ENCODE results near the gene SLC12A5. TPM values are rescaled to one million over a fixed set of nuclear protein-coding genes. Genes with fewer than 3 reads are reported as not detected.

Gene SLC12A5
- total RNA-seq, 1 donor from 2014 or later = 0.77 TPM

DNA sequence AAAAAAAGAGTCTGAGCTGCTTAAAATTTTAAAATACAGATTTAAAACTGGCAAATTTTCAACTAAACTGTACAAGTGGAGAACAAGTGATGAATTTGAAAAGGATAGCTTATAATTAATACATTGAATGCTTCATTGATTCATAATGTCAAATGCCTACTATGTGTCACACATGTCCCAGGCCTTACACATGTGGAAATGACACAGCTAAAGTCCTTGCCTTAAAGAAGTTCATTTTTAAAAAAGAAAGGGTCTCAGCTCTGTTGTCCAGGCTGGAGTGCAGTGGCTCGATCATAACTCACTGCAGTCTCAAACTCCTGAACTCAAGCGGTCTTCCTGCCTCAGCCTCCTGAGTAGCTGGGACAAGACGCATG is 55.8 kb downstream of the SLC12A5 start:
- no peak overlapping the region for H3K27ac ChIP-seq
- Mint-ChIP-seq H3K9me3 (no peaks in the 10 kb centered on the region), H3K27ac (no peak overlapping the region), H3K36me3 (no peaks in the 10 kb centered on the region), H3K27me3 (ENCODE audit: insufficient read depth, low read depth) (peaks cover 3% of the 10 kb centered on the region), H3K4me3 (no peak overlapping the region), H3K4me1 (peaks cover 36% of the 10 kb centered on the region)
- H3K9ac ChIP-seq = no peak overlapping the region
- peaks cover 26% of the 10 kb centered on the region for H3K4me1 ChIP-seq
- H3K9me3 ChIP-seq (ENCODE audit: low read depth) = no peaks in the 10 kb centered on the region
- no peak overlapping the region for H2AFZ ChIP-seq (replicated peaks)
- TF ChIP-seq, protein P1, sequence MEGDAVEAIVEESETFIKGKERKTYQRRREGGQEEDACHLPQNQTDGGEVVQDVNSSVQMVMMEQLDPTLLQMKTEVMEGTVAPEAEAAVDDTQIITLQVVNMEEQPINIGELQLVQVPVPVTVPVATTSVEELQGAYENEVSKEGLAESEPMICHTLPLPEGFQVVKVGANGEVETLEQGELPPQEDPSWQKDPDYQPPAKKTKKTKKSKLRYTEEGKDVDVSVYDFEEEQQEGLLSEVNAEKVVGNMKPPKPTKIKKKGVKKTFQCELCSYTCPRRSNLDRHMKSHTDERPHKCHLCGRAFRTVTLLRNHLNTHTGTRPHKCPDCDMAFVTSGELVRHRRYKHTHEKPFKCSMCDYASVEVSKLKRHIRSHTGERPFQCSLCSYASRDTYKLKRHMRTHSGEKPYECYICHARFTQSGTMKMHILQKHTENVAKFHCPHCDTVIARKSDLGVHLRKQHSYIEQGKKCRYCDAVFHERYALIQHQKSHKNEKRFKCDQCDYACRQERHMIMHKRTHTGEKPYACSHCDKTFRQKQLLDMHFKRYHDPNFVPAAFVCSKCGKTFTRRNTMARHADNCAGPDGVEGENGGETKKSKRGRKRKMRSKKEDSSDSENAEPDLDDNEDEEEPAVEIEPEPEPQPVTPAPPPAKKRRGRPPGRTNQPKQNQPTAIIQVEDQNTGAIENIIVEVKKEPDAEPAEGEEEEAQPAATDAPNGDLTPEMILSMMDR (IDR thresholded peaks at IDR 0.05) = no peak
- TF ChIP-seq EZH2phosphoT487 (IDR thresholded peaks at IDR 0.05) = no peak
- TF ChIP-seq EZH2 (IDR thresholded peaks at IDR 0.05) = no peak
- H3K27me3 ChIP-seq = no peaks in the 10 kb centered on the region
- no peak for DNase-seq (ENCODE audit: low spot score)
- no peak overlapping the region for H3K4me3 ChIP-seq
- H3K36me3 ChIP-seq = no peaks in the 10 kb centered on the region
- peaks cover 96% of the 10 kb centered on the region for H3K79me2 ChIP-seq (ENCODE audit: low read depth)
- no peaks in the 10 kb centered on the region for H3F3A ChIP-seq (ENCODE audit: low read depth)
- no peak overlapping the region for H3K4me2 ChIP-seq
- H4K20me1 ChIP-seq (ENCODE audit: low read depth) = peaks cover 95% of the 10 kb centered on the region

DNA sequence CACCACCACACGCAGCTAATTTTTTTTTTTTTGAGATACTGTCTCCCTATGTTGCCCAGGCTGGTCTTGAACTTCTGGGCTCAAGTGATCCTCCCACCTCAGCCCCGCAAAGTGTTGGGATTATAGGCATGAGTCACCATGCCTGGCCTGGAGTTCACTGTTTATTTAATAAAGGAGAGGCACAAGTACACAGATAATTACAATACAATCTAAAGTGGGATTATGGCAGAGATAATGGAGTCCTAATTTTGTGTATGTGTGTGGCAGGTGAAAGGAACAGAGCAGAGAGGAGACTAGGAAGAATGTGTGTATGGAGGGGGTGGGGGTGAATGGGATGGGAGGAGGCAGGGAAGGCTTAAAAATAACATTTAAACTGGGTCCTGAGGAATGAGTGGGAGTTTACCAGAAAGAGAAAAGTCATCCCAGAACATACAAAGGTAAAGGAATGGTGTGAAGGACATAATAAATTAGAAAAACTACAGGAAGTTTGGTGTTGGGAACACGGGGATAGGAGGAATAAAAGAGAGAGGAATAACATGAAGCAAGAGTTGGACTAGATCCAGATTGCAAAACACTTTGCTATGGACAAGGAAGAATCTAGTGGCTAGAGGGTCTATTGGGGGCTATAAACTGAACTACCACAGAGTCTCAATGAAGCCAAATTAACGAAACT is 56.3 kb downstream of the SLC12A5 start:
- Histone ChIP-seq H3K27ac (no peak overlapping the region), H3K4me2 (no peak overlapping the region), H3F3A (ENCODE audit: low read depth) (no peaks in the 10 kb centered on the region), H3K4me3 (no peak overlapping the region), H3K36me3 (no peaks in the 10 kb centered on the region), H2AFZ (replicated peaks) (no peak overlapping the region), H4K20me1 (ENCODE audit: low read depth) (peaks cover 90% of the 10 kb centered on the region), H3K9me3 (ENCODE audit: low read depth) (no peaks in the 10 kb centered on the region), H3K9ac (no peak overlapping the region), H3K79me2 (ENCODE audit: low read depth) (peaks cover 91% of the 10 kb centered on the region), H3K4me1 (peaks cover 29% of the 10 kb centered on the region), H3K27me3 (no peaks in the 10 kb centered on the region)
- H3K4me1 Mint-ChIP-seq = peaks cover 40% of the 10 kb centered on the region
- no peaks in the 10 kb centered on the region for H3K9me3 Mint-ChIP-seq
- TF ChIP-seq, protein P1 (IDR thresholded peaks at IDR 0.05) = no peak
- TF ChIP-seq EZH2phosphoT487 (IDR thresholded peaks at IDR 0.05) (no peak), EZH2 (IDR thresholded peaks at IDR 0.05) (no peak)
- no peak overlapping the region for H3K27ac Mint-ChIP-seq
- no peaks in the 10 kb centered on the region for H3K27me3 Mint-ChIP-seq (ENCODE audit: insufficient read depth, low read depth)
- H3K36me3 Mint-ChIP-seq = no peaks in the 10 kb centered on the region
- DNase-seq (ENCODE audit: low spot score) = no peak
- no peak overlapping the region for H3K4me3 Mint-ChIP-seq

DNA sequence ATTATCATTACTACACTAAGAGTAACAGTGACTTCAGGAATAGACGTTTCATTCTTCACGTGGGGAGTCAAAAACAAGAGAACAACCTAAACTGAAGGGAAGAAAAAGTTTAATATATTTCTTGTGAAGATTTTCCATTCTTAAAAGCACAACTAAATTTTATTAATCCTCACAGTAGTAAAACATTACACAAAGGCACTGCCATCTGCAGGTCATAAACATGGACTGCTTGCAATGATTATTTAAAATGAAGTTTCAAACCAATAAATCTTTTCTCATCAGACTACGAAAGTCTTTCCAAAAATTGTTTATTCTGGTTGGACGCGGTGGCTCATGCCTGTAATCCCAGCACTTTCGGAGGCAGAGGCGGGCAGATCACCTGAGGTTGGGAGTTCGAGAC is 58.1 kb downstream of the SLC12A5 start:
- Histone ChIP-seq H3F3A (ENCODE audit: low read depth) (no peaks in the 10 kb centered on the region), H3K27me3 (no peaks in the 10 kb centered on the region), H3K79me2 (ENCODE audit: low read depth) (peaks cover 72% of the 10 kb centered on the region), H3K4me3 (no peak overlapping the region), H3K4me1 (peaks cover 31% of the 10 kb centered on the region), H3K27ac (no peak overlapping the region), H3K36me3 (no peaks in the 10 kb centered on the region), H3K4me2 (no peak overlapping the region), H3K9ac (no peak overlapping the region), H4K20me1 (ENCODE audit: low read depth) (peaks cover 72% of the 10 kb centered on the region), H3K9me3 (ENCODE audit: low read depth) (no peaks in the 10 kb centered on the region), H2AFZ (replicated peaks) (no peak overlapping the region)
- TF ChIP-seq, protein P1 (IDR thresholded peaks at IDR 0.05) = peak; percentile 34
- TF ChIP-seq EZH2phosphoT487 (IDR thresholded peaks at IDR 0.05) = no peak
- no peaks in the 10 kb centered on the region for H3K36me3 Mint-ChIP-seq
- H3K4me1 Mint-ChIP-seq = peaks cover 48% of the 10 kb centered on the region
- peak overlapping the region; percentile 91 for H3K4me3 Mint-ChIP-seq
- H3K27me3 Mint-ChIP-seq (ENCODE audit: insufficient read depth, low read depth) = no peaks in the 10 kb centered on the region
- no peak for DNase-seq (ENCODE audit: low spot score)
- H3K27ac Mint-ChIP-seq = no peak overlapping the region
- no peaks in the 10 kb centered on the region for H3K9me3 Mint-ChIP-seq

Measured in neural progenitor cell (in vitro differentiated cells).